HG03060 (cell line): ENCODE data around the gene FOXO6.

Experiments used
- ATAC-seq: cut with Tn5 transposase; IDR thresholded peaks from one replicate; pipeline ENCODE4 v1.9.1; 2021; ENCODE audit warnings: low read depth, moderate number of reproducible peaks; ENCODE audit not compliant: unreplicated experiment

FOXO6 gene

GRCh38 chr1:41419584-41420295 lies 58.5 kb downstream of the FOXO6 start:
- no peak for ATAC-seq

DNA sequence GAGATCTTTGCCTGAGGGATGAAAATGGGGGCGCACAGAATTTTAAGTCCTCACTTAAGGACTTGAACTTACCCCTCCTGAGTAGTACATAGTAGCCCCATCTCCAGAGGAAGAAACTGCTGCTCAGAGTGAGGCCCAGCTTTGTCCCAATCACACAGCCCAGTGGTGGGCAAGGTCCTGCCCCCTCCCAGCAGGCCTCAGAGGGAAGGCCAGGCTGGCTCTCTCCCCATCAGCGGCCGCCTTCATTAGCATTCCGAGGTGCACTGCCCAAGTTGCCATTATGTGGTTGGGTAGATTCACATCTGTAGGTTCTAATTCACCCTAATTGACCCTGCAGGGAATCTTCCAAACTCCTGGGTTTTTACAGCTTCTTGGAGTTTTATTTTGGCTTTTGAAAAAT lies 59.1 kb downstream of the FOXO6 start:
- no peak for ATAC-seq

DNA sequence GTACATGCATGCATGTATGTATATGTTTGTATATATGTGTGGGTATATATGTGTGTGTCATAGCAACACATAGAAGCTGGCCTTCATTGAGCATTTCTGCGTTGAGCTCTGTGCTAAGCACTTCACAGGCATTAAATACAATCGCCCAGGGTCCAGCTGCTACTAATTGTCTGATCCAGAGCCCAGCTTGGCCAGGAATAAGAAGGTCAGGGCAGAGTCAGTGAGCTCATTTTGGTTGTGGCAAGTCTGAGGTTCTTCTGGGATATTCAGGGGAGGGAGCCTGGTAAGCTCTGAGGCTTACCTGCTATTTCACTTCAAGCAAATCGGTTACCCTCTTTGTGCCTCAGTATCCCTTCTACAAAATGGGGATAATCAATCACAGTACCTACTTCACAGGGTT lies 59.6 kb downstream of the FOXO6 start:
- no peak for ATAC-seq

- no peak for ATAC-seq
These were observed 61.1 kb downstream of the FOXO6 start for GRCh38 chr1:41422306-41422705.

DNA sequence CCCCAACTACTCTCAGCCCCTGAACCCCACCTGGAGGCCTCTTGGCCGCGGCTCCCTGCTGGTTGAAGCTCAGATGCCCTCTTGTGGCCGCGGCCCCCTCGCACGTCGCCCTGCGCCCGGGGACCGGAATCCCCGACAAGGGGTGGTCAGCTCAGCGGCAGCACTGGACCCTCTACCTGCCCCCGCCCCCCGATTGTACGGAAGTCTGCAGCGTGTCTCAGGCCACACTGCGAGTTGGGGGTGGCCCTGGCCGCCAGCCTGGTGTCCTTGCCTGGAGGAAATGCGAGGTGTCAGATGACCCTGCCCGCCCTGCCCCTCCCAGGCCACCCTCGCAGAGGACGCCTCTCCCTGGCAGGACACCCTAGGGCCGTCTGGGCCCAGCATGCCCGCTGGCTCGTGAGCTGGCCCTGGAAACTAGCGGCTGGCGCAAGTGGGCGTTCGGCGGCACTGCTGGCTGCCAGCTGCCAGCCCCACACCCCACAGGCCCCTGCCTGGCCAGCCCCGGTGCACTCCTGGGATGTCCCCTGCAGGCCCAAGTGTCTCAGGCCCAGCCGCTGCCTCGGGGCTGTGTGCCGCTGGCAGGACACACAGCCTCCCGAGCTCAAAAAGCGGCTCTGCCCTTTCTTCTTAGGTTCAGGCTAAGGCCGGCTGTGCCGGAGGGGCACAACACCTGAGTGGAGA lies 62.4 kb downstream of the FOXO6 start:
- no peak for ATAC-seq

- no peak for ATAC-seq
These were observed 63.4 kb downstream of the FOXO6 start for GRCh38 chr1:41424581-41425118.

DNA sequence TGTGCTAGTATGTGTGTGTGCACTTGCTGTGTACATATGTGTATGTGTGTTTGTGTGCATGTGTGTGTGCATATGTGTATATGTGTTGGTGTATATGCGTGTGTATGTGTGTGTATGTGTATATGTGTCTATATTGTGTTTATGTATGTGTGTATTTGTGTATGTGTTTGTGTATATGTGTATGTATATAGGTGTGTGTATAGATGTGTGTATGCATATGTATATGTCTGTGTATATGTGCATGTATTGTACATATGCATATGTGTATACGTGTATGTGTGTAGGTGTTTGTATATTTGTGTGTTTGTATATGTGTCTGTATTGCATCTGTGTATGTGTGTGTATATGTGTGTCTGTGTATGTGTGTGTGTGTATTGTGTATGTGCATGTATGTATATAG lies 64.1 kb downstream of the FOXO6 start:
- no peak for ATAC-seq

GRCh38 chr1:41426201-41426890 lies 65.1 kb downstream of the FOXO6 start:
- no peak for ATAC-seq

- ATAC-seq: no peak
These were observed 66.1 kb downstream of the FOXO6 start for GRCh38 chr1:41427122-41427913.

DNA sequence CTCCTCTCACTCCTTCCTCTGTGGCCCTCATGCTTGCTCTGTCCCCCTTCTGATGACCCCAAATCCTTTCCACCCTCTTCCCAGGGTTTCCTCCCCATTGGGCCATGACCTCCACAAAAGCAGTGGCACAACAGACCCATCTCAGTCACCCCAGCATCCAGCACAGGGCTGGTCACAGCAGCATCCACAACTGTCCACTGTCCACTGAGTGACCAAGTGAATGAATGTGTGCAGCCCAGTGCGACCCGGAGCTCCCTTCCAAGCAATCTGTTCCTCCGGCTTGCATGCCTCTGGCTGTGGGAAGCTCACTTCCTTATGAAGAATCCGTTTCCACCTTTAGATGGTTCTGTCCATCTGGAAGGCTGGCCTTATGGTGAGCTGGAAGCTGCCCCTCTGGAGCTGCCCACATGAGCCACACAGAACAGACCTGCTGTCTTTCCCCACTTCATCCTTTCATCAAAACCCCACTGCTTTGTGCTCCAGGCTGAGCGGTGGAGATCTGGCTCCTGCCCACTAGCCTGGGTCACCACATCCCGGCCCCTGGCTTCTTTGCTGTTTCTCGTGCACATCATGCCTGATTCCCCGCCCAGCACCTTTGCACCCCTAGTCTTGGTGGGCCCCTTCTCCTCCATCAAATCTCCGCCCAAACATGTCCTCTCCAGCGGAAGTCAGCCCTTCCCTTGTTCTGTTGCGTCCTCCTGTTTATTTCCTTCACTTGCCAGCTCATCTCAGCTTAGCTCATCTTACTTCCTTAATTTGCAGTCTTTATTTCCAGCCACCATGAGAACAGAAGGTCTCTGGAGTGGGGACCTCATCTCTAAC lies 66.9 kb downstream of the FOXO6 start:
- ATAC-seq: no peak

- ATAC-seq: no peak
These were observed 67.8 kb downstream of the FOXO6 start for GRCh38 chr1:41428738-41429640.

GRCh38 chr1:41429641-41430035 lies 68.4 kb downstream of the FOXO6 start:
- ATAC-seq: no peak

DNA sequence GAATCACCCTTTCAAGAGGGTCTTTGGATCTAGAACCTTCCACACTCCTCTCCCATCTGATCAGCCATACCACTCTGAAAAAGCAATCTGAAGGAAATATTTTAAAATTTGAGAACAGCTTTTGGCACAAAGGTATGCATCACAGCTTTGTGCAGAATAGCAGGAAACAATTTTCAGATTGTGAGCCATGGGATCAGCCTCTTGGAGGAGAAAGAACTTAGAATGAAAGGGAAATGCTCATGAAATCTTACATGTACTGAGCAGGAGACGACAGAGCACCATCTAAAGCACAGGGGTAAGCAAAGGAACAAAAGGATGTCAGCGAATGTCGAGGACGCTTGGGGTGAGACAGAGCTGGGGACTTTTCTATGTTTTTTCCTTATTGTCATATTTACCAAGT lies 68.8 kb downstream of the FOXO6 start:
- no peak for ATAC-seq

- no peak for ATAC-seq
These were observed 69.3 kb downstream of the FOXO6 start for GRCh38 chr1:41430582-41430981.

DNA sequence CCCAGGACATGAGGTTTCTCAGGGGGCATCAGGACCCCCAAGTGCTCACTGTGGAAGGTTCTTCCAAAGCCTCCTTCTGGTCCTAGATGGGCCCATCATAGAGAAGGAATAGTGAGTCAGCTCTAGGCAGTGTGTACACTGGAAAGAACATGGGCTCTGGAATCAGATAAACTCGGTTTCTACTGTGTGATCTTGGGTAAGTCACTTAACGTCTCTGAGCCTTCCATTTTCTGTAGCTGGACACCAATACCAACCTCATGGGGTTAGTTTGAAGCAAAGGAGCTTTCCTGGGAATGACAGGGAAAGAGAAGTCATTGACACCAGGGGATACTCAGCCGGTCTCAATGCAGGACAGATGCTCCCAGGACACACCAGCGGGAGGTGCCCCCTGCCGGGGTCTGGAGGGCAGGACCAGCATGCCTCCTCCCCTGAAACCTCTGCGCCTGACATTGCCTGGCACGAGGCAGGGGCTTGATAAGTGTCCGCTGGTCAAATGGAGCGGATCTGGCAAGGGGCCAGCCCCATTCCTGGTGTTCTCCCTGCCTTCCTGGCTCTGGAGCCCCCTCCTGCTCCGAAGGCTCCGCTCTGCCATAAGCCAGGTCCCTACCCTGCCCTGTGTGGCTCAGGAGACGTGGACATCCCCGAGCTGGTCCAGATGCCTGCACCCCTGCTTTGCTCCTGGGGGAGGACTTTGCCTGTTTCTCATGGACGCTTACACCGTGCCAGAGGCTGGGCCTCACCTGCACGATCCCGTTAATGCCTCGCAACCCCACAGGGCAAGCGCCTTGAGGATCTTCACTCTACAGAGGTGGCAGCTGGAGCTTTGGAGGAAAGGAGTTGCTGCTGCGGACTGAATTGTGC lies 70.5 kb downstream of the FOXO6 start:
- ATAC-seq: no peak
